Kidney glomerular epithelial cell (primary cell): ENCODE measurements around the gene STEAP4.
"Not testable (repeated sequence)": the region's sequence is repeated elsewhere in the genome, so short reads cannot be mapped to it uniquely, and the experiment has no call there.

Source experiments
- DNase-seq: peaks from one replicate; lab custom pipeline; 2025; lab: John Stamatoyannopoulos, UW

The STEAP4 gene

GRCh38 chr7:88268051-88268450 lies 38.6 kb downstream of the STEAP4 start:
- no peak for DNase-seq

GRCh38 chr7:88267421-88267820 lies 39.3 kb downstream of the STEAP4 start:
- no peak for DNase-seq

DNA sequence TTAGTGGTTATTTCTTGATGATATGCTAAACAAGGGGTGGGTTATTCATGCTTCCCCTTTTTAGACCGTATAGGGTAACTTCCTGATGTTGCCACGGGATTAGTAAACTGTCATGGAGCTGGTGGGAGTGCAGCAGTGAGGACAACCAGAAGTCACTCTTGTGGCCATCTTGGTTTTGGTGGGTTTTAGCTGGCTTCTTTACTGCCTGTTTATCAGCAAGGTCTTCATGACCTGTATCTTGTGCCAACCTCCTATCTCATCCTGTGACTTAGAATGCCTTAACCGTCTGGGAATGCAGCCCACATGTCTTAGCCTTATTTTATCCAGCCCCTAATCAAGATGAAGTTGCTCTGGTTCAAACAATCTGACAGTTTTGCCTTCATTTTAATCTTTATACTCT lies 41.7 kb downstream of the STEAP4 start:
- DNase-seq: not testable (repeated sequence)

DNA sequence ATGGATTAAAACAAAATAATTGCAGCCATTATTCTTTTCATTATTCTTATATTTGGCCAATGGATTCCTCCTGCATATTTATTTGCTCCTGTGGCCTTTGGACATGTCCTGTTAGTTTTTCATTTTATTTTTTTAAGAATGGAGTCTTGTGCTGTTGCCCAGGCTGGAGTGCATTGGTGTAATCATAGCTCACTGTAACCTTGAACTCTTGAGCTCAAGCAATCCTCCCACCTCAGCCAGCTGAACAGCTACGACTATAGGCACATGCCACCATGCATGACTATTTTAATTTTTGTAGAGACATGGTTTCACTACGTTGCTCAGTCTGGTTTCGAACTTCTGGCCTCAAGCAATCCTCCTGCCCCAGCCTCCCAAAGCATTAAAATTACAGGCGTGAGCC lies 44.1 kb downstream of the STEAP4 start:
- no peak for DNase-seq

DNA sequence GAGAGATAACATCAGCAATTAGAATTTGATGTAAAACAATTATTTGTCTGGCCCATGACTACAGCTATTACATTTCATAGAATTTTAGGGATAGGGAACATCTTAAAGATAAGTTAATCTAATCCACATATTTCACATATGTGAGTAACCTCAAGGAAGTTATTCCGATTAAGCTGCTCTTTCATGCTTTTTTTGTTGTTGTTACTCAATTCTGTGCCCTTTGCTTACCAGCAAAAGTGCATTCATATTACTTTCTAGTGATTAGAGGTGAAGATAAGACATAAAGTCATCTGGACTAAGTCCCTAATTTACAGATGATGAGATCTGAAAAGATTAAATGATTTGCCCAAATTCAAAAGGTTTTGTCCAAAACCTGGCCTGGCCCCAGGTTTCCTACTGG lies 46.0 kb downstream of the STEAP4 start:
- no peak for DNase-seq

- no peak for DNase-seq
Observed at GRCh38 chr7:88259656-88260380, 46.9 kb downstream of the STEAP4 start.

DNA sequence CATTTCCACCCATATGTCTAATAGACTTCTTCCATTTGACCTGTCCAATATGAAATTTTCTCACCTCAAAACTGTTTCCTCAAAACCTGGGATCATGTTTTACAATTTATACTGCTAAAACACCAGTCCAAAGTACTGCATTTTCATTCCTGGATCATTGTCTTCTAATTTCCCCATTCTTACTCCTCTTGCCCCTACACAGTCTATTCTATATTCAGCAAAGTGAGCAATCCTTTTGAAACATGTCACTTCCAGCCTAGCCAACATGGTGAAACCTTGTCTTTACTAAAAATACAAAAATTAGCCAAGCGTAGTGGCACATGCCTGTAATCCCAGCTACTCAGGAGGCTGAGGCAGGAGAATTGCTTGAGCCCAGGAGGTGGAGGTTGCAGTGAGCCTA lies 48.4 kb downstream of the STEAP4 start:
- DNase-seq: not testable (repeated sequence)

DNA sequence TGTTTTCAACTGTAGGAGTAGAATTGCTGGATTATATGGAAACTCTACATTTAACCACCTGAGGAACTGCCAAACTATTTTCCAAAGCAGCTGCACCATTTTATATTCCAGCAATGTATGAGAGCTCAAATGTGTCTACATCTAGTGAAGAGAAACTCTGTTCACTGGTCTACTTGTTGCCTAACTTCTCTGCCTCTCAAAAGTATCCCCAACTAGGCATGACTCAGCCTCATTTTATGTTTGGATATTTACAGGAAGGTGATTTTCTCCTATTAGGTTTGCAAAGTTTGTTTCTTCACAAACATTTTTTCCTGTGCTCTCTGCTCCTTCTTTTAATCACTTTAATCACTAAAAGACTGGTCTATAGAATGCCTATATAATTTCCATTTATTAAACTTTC lies 49.8 kb downstream of the STEAP4 start:
- no peak for DNase-seq

- DNase-seq: peak; percentile 63
Observed at GRCh38 chr7:88254721-88255424, 51.8 kb downstream of the STEAP4 start.

DNA sequence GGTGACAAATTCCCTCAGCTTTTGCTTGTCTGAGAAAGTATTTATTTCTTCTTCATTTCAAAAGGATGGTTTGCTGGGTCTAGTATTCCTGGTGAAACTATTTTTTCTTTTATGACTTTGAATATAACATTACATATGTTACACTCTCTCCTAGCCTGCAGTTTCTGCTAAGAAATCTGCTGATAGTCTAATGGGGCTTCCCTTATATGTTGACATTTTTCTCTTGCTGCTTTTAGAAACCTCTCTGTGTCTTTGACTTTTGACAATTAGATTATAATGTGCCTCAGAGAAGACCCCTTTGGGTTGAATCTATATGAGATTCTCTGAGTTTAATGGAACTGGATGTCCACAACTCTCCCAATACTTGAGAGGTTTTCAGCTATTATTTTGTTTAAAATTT lies 53.1 kb downstream of the STEAP4 start:
- no peak for DNase-seq

DNA sequence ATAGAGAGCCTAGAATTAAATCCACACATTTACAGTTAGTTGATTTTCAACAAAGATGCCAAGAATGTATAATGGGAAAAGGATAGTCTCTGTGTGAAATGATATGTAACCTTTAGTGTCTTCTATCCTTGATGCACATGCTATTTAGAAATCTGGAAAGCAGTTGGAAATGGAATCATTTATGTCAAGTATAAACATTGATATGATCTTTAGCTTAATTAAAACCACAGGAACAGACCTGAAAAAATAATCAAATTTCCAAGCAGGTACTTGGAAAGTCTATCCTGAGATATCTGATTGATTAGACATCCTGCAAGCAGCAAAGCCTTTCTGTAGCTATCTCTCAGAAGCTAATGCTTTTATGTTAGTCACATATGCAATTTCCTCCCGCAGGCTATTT lies 62.4 kb downstream of the STEAP4 start:
- no peak for DNase-seq

DNA sequence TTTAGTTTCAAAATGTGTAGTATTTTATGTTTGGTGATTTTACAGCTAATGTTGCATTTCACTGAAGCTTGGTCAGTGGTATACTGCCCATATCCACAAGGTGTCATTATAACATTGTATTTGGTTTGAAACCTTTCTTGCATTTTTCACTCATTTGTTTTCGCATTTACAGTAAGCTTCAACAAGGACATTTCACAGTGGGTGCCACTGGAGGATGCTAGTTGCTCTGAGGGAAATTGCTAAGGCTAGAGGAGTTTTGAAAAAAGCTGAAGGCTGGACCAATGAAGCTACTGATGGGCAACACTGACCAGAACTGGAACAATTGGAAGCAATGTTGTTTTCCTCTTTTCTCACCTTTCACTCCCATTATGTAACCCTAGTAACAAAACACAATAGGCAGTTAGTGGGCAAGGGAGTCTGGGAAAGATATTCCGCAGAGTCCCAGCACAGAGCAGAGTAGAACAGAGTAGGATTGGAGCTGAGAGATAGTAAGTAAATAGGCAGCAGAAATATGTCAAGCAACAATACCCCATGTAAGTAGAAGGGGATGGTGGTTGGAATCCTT lies 63.3 kb downstream of the STEAP4 start:
- DNase-seq: peak; percentile 63

- DNase-seq: no peak
Observed at GRCh38 chr7:88239852-88240251, 66.8 kb downstream of the STEAP4 start.

GRCh38 chr7:88233828-88234227 lies 72.9 kb downstream of the STEAP4 start:
- no peak for DNase-seq

DNA sequence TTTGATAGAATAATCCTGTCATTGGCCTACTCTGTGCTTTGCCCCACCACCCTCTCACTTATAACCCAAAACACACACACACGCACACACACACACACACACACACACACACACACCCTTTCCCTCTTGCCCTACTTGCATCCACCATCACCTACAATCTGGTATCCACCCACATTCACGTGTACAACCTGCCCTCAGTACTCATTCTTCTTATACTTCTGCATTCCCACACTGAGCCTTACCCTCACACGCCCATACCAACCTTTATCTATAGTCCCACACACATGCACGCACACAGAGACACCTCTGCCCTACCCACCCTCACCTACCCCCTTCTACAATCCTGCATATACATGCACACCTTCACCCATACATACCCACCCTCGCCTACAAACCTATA lies 76.0 kb downstream of the STEAP4 start:
- no peak for DNase-seq

DNA sequence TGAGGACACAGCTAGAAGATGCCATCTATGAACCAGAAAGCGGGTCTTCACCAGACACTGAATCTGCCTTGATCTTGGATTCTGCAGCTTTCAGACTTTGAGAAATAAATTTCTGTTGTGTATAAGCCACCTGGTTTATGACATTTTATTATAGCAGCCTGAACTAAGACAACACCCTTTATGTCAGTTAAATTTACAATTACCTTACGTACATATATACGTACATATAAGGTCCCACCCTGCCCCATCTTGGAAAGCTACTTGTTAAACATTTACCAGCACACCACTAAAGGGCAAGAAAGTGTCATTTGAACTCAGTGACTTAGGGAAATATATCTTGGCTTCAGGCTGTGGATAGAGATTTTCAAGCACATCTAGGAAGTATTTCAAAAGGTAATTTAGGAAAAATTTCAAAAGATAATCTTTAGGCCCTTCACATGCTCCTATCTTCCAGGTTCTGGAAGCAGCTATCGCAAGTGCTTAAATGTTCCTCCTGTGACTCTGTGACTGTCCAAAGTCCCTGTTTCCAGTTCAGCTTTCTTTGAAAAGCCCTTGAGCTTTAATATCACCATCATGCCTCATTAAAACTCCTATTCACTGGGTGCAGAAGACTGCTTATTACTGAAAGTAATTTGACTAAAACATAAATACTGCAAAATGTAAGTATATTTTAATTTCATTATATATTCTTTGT lies 77.2 kb downstream of the STEAP4 start:
- DNase-seq: no peak

DNA sequence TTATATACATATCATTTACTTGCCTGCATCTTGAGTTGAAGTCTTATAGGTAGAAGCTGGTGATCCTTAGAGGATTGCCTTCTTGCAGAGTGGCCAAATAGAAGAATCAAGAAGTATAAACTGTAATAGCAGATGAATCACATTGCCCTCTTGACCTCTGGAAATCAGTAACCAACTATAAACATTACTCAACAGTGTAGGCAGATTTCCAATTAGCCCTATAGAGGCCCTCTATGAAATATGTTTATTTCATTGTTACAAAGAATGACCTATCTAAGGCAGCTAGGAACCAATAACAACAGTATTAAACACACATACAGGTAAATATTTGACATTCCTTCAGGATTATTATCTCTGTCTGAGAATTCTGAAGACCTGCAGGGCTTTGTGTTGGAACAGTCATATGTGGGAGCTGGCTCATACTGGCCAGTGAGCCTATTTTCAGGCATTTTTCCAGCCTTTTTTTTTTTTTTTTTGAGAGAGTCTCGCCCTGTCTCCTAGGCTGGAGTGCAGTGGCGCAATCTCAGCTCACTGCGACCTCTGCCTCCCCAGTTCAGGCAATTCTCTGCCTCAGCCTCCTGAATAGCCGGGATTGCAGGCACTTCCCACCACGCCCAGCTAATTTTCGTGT lies 79.7 kb downstream of the STEAP4 start:
- DNase-seq: peak; percentile 97

- DNase-seq: no peak
Observed at GRCh38 chr7:88226201-88226600, 80.5 kb downstream of the STEAP4 start.

GRCh38 chr7:88224601-88225275 lies 82.0 kb downstream of the STEAP4 start:
- peak; percentile 81 for DNase-seq

- DNase-seq: no peak
Observed at GRCh38 chr7:88223265-88223664, 83.4 kb downstream of the STEAP4 start.
